ENCODE measurements around the gene TNFRSF1A.

The TNFRSF1A gene

DNA sequence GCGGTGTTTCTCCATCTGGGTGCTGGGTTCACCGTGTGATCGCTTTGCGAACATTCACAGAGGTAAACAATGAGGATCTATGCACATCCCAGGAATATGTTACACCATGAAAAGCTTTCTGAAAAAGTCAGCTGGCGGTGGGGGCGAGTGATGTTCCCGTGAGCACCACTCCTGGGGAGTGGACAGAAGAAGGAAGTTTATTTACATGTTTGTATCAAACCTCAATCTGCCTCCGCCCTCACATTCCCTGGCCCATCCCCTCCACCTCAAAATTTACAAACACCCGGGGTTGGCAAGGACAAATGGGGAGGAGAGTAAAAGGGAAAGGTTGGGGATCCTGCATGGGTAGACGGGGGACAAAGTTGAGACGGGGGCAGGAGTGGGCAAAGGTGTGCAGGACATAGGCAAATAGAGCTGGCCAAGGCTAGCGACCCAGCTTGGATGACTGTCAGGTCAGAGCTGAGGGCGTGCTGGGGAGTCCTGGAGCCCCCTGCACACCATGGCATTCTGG, 6.9 kb downstream of the TNFRSF1A start:
- TF ChIP-seq, protein P1, sequence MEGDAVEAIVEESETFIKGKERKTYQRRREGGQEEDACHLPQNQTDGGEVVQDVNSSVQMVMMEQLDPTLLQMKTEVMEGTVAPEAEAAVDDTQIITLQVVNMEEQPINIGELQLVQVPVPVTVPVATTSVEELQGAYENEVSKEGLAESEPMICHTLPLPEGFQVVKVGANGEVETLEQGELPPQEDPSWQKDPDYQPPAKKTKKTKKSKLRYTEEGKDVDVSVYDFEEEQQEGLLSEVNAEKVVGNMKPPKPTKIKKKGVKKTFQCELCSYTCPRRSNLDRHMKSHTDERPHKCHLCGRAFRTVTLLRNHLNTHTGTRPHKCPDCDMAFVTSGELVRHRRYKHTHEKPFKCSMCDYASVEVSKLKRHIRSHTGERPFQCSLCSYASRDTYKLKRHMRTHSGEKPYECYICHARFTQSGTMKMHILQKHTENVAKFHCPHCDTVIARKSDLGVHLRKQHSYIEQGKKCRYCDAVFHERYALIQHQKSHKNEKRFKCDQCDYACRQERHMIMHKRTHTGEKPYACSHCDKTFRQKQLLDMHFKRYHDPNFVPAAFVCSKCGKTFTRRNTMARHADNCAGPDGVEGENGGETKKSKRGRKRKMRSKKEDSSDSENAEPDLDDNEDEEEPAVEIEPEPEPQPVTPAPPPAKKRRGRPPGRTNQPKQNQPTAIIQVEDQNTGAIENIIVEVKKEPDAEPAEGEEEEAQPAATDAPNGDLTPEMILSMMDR (IDR thresholded peaks at IDR 0.05) = no peak
- Histone ChIP-seq H2AFZ (no peak overlapping the region), H3K4me3 (ENCODE audit: low read depth, low read length) (peak overlapping the region; percentile 44), H3K79me2 (peaks cover 59% of the 10 kb centered on the region), H3K9ac (no peak overlapping the region), H3K36me3 (ENCODE audit: control insufficient read depth, insufficient read depth, low read length) (no peaks in the 10 kb centered on the region), H3K9me3 (ENCODE audit: control insufficient read depth, low read length) (no peaks in the 10 kb centered on the region), H3K27me3 (ENCODE audit: control insufficient read depth, insufficient read depth, low read length) (no peaks in the 10 kb centered on the region), H3K4me2 (ENCODE audit: low read length) (peak overlapping the region; percentile 72), H3K27ac (peak overlapping the region; percentile 99), H3K4me1 (peaks cover 47% of the 10 kb centered on the region)

DNA sequence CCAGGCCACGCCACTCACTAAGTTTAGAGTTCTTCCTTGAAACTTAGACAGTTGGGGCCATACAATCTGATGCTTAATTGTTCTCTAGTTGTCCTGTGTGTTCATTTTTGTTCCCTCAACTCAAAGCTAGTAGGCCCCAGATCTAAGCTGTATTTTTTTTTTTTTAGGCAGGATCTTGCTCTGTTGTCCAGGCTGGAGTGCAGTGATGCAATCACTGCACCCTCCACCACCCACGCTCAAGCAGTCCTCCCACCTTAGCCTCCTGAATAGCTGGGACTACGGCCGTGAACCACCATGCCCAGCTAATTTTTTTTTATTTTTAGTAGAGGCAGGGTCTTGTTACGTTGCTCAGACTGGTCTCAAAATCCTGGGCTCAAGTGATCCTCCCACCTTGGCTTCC, 7.5 kb downstream of the TNFRSF1A start:
- Histone ChIP-seq H3K27ac (peak overlapping the region; percentile 99), H2AFZ (no peak overlapping the region), H3K9me3 (ENCODE audit: control insufficient read depth, low read length) (no peaks in the 10 kb centered on the region), H3K36me3 (ENCODE audit: control insufficient read depth, insufficient read depth, low read length) (no peaks in the 10 kb centered on the region), H3K4me1 (peaks cover 41% of the 10 kb centered on the region), H3K9ac (no peak overlapping the region), H3K79me2 (peaks cover 62% of the 10 kb centered on the region), H3K27me3 (ENCODE audit: control insufficient read depth, insufficient read depth, low read length) (no peaks in the 10 kb centered on the region), H3K4me2 (ENCODE audit: low read length) (no peak overlapping the region), H3K4me3 (ENCODE audit: low read depth, low read length) (no peak overlapping the region)
- TF ChIP-seq, protein P1 (IDR thresholded peaks at IDR 0.05) = no peak

DNA sequence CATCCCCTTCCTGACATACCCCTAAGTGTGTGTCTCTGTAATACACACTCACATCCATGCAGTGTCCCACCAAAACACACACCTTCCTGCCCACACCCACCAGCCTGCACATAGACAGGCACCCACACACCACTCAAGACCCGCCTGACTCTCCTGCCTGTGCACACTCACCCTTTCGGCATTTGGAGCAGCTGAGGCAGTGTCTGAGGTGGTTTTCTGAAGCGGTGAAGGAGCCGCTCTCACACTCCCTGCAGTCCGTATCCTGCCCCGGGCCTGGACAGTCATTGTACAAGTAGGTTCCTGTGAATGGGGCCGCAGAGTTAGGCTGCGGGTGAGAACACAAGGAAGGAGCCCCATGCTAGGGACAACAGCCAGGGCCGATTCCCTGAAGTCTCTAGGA, 8.3 kb downstream of the TNFRSF1A start:
- H3K4me3 ChIP-seq (ENCODE audit: low read depth, low read length) = no peak overlapping the region
- peaks cover 36% of the 10 kb centered on the region for H3K4me1 ChIP-seq
- H2AFZ ChIP-seq = no peak overlapping the region
- H3K27me3 ChIP-seq (ENCODE audit: control insufficient read depth, insufficient read depth, low read length) = no peaks in the 10 kb centered on the region
- TF ChIP-seq, protein P1 (IDR thresholded peaks at IDR 0.05) = no peak
- peaks cover 54% of the 10 kb centered on the region for H3K79me2 ChIP-seq
- no peaks in the 10 kb centered on the region for H3K9me3 ChIP-seq (ENCODE audit: control insufficient read depth, low read length)
- H3K4me2 ChIP-seq (ENCODE audit: low read length) = no peak overlapping the region
- H3K27ac ChIP-seq = peak overlapping the region; percentile 99
- H3K36me3 ChIP-seq (ENCODE audit: control insufficient read depth, insufficient read depth, low read length) = no peaks in the 10 kb centered on the region
- H3K9ac ChIP-seq = no peak overlapping the region

DNA sequence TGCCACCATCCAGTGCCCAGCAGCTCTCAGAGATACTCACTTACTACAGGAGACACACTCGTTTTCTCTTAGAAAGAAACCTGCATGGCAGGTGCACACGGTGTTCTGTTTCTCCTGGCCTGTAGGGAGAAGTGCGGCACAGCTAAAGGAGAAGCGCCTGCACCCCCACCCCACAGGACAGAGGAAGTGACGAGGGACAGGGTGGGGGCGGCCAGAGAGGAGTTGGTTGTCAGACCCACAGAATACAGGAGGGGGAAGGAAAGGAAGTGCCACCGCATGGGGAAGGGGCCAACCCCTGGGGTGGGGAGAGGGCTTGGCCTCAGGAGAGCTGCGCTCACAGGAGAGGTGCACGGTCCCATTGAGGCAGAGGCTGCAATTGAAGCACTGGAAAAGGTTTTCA, 8.8 kb downstream of the TNFRSF1A start:
- no peak overlapping the region for H3K9ac ChIP-seq
- H3K4me2 ChIP-seq (ENCODE audit: low read length) = no peak overlapping the region
- TF ChIP-seq, protein P1 (IDR thresholded peaks at IDR 0.05) = no peak
- H3K4me3 ChIP-seq (ENCODE audit: low read depth, low read length) = no peak overlapping the region
- H3K4me1 ChIP-seq = peaks cover 32% of the 10 kb centered on the region
- H3K27ac ChIP-seq = no peak overlapping the region
- H2AFZ ChIP-seq = no peak overlapping the region
- H3K79me2 ChIP-seq = peaks cover 51% of the 10 kb centered on the region
- H3K27me3 ChIP-seq (ENCODE audit: control insufficient read depth, insufficient read depth, low read length) = no peaks in the 10 kb centered on the region
- no peaks in the 10 kb centered on the region for H3K36me3 ChIP-seq (ENCODE audit: control insufficient read depth, insufficient read depth, low read length)
- H3K9me3 ChIP-seq (ENCODE audit: control insufficient read depth, low read length) = no peaks in the 10 kb centered on the region

DNA sequence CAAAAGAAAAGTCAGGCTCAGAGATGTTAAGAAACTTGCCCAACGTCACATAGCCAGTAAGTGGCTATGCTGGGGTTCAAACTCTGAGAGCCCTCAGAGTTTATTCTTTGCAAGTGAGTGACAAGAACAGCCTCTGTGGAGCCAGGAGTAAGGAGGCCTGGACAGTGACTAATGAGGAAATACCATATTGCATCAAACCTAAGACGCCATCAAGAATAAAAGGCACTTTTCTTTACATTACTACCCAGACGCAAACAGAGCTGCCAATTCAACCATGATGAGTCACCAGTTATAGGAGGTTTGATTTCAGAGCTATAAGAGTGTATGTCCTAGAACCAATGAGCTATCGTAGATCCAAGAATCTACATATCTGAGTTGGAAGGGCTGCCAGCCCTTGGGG, 9.4 kb downstream of the TNFRSF1A start:
- no peak overlapping the region for H3K9ac ChIP-seq
- H2AFZ ChIP-seq = no peak overlapping the region
- H3K27ac ChIP-seq = no peak overlapping the region
- peaks cover 51% of the 10 kb centered on the region for H3K79me2 ChIP-seq
- H3K4me1 ChIP-seq = peaks cover 26% of the 10 kb centered on the region
- no peak overlapping the region for H3K4me2 ChIP-seq (ENCODE audit: low read length)
- H3K9me3 ChIP-seq (ENCODE audit: control insufficient read depth, low read length) = no peaks in the 10 kb centered on the region
- H3K4me3 ChIP-seq (ENCODE audit: low read depth, low read length) = no peak overlapping the region
- no peaks in the 10 kb centered on the region for H3K36me3 ChIP-seq (ENCODE audit: control insufficient read depth, insufficient read depth, low read length)
- TF ChIP-seq, protein P1 (IDR thresholded peaks at IDR 0.05) = no peak
- H3K27me3 ChIP-seq (ENCODE audit: control insufficient read depth, insufficient read depth, low read length) = no peaks in the 10 kb centered on the region
